AG08395 (cell line): ENCODE results near the gene GDI2.
"Not testable (repeated sequence)": the region's sequence is repeated elsewhere in the genome, so short reads cannot be mapped to it uniquely, and the experiment has no call there.

Source experiments
- DNase-seq: peaks from one replicate; pipeline ENCODE4 v3.0.0; 2012; ENCODE audit warnings: mixed read lengths, low spot score

Gene GDI2

GRCh38 chr10:5782174-5782573 is 31.1 kb downstream of the GDI2 start:
- no peak for DNase-seq

GRCh38 chr10:5779730-5780129 is 33.5 kb downstream of the GDI2 start:
- no peak for DNase-seq

GRCh38 chr10:5777758-5778157 is 35.5 kb downstream of the GDI2 start:
- not testable (repeated sequence) for DNase-seq

GRCh38 chr10:5776881-5777197 is 36.4 kb downstream of the GDI2 start:
- peak; percentile 79 for DNase-seq

- DNase-seq = peak; percentile 7
These were observed 36.9 kb downstream of the GDI2 start for GRCh38 chr10:5776136-5776880.

GRCh38 chr10:5775685-5776084 is 37.5 kb downstream of the GDI2 start:
- DNase-seq = no peak

- no peak for DNase-seq
These were observed 38.1 kb downstream of the GDI2 start for GRCh38 chr10:5774987-5775620.

- no peak for DNase-seq
These were observed 47.0 kb downstream of the GDI2 start for GRCh38 chr10:5766189-5766588.

GRCh38 chr10:5765617-5766016 is 47.6 kb downstream of the GDI2 start:
- no peak for DNase-seq

GRCh38 chr10:5764422-5765297 is 48.6 kb downstream of the GDI2 start:
- no peak for DNase-seq

GRCh38 chr10:5762531-5762930 is 50.7 kb downstream of the GDI2 start:
- DNase-seq = no peak

GRCh38 chr10:5761220-5761619 is 52.0 kb downstream of the GDI2 start:
- no peak for DNase-seq

- DNase-seq = no peak
These were observed 52.7 kb downstream of the GDI2 start for GRCh38 chr10:5760515-5760914.

- DNase-seq = no peak
These were observed 54.3 kb downstream of the GDI2 start for GRCh38 chr10:5758927-5759326.

- no peak for DNase-seq
These were observed 55.3 kb downstream of the GDI2 start for GRCh38 chr10:5757766-5758517.

GRCh38 chr10:5752301-5752871 is 60.8 kb downstream of the GDI2 start:
- DNase-seq = peak; percentile 62

- DNase-seq = no peak
These were observed 61.5 kb downstream of the GDI2 start for GRCh38 chr10:5751601-5752253.

- no peak for DNase-seq
These were observed 64.8 kb downstream of the GDI2 start for GRCh38 chr10:5748394-5748803.

- DNase-seq = no peak
These were observed 67.0 kb downstream of the GDI2 start for GRCh38 chr10:5746197-5746596.

- DNase-seq = no peak
These were observed 68.4 kb downstream of the GDI2 start for GRCh38 chr10:5744849-5745248.

- no peak for DNase-seq
These were observed 69.5 kb downstream of the GDI2 start for GRCh38 chr10:5743736-5744135.
